ENCODE results near the gene CLDN24. TPM values are rescaled to one million over a fixed set of nuclear protein-coding genes. Genes with fewer than 3 reads are reported as not detected.

The CLDN24 gene
- polyA plus RNA-seq, 2 of the 4 experiments (the other 2 are of a cell fraction), result not detected

DNA sequence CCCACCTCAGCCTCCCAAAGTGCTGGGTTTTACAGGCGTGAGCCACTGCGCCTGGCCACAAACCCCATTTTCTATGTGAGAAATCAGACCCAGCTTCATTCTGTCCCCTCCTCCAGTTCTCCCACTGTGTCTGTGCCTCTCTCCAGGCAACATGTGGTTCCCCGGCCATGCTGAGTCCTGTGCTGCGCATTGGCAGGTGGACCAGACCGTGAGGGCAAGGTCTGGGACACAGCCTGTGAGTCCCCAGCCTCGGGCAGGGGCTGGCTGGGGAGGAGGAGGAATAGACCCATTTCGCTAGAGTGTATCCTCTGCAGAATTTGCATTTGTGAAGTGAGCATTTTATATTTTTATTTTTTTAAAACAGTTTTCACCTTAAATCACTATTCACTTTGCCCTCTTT lies 21.5 kb upstream of the CLDN24 start (continued):
- TF ChIP-seq FOSL2 (IDR thresholded peaks at IDR 0.05), result no peak
- no peak for TF ChIP-seq FOSL2 (CRISPR knock-in tag; IDR thresholded peaks at IDR 0.05)
- no peak for TF ChIP-seq EHF (CRISPR knock-in tag; IDR thresholded peaks at IDR 0.05)
- no peak for TF ChIP-seq HOXB13 (CRISPR knock-in tag; IDR thresholded peaks at IDR 0.05; ENCODE audit: low read depth)
- TF ChIP-seq, protein P1, sequence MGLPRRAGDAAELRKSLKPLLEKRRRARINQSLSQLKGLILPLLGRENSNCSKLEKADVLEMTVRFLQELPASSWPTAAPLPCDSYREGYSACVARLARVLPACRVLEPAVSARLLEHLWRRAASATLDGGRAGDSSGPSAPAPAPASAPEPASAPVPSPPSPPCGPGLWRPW (IDR thresholded peaks at IDR 0.05), result no peak
- no peak for TF ChIP-seq NPAS2 (CRISPR knock-in tag; IDR thresholded peaks at IDR 0.05; ENCODE audit: borderline replicate concordance)

DNA sequence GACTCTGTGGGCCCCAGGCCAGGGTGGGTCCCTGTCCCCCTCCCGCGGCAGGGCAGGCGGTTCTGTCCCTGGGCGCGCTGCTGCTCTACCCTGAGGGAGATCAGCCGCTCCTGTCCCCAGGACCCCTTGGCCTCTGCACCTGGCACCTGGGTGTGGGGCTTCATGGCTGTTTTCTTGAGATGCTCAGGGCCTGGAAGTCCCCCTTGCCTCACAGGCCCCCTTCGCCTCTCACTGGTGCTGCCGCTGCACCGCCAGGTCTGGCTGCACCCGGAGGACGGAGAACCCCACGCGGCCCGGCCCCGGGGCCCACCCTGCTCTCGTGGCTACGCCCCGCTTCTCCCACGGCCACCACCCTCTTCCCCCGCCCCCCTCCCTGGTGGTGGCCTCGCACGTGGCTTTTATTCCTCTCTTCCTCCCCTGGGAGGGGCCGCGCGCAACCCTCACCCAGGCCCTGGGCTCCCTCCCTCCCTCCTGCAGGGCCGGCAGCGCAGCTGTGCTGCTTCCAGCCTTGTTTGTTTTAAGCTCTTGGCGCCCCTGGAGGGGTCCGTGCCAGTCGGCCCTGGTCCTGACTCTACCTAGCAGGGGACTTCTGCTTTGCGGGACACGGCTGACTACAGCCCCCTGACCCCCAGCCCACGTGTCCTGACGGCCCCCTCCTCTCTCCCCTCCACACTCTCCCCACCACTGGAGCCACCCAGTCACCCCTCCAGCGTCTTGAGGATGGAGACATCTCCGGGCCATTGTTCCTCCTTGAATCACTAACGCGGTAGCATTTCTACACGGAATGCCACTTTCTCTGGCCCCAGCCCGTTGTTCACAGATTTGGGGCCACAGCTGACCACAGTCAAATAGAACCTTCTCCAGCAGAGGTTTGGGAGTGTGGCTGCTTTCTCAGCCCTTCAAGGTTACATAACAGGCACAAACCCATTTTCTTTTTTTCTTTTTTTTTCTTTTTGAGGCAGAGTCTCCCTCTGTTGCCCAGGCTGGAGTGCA lies 20.6 kb upstream of the CLDN24 start:
- ChIA-PET CTCF (no interaction called here), POLR2A (no interaction called here)
- FAIRE-seq (no peak), DNase-seq (ENCODE audit: low read depth in 1 of 2, low spot score in 1 of 2) (no peak), ATAC-seq (no peak)
- H3K4me1 ChIP-seq, result peaks cover 3% of the 10 kb centered on the region; the same call in 2 of the 3 replicates
- WGBS (ENCODE audit: missing lambda C conversion rate), result 87% methylated on average over 13 of the region's 40 CpGs
- H3K4me3 ChIP-seq, result no peak overlapping the region
- no peak overlapping the region for H3K4me2 ChIP-seq
- TF ChIP-seq RFX5 (IDR thresholded peaks at IDR 0.05), result no peak
- TF ChIP-seq PHF8 (IDR thresholded peaks at IDR 0.05; ENCODE audit: borderline replicate concordance, low read depth), result no peak
- no peak for TF ChIP-seq USF2 (IDR thresholded peaks at IDR 0.05)
- no peak for TF ChIP-seq NFE2L2 (conservative IDR thresholded peaks at IDR 0.05; ENCODE audit: low read length)
- H3K9me3 ChIP-seq, result no peaks in the 10 kb centered on the region
- H3K27ac ChIP-seq, result no peak overlapping the region

DNA sequence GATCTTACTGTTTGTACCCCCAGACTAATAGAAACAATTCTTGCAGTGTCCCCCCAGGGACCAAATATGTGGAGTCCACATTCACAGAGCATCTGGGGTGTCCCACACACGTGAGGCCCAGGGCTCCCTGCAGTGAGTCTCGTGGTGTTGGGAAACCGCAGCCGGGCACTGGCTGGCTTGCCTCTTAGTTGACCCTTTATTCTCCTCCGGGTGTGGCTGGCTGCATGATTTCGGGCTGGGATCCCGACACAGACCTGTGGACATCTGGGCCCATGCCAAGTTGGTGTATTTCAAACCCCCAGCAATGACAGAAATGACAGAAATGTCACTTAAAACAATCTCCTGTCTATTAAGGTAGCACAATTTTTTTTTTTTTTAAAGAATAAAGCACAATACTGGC lies 15.6 kb upstream of the CLDN24 start:
- 59% methylated on average over 7 of the region's 7 CpGs for WGBS (ENCODE audit: missing lambda C conversion rate)
- Histone ChIP-seq H3K4me1 (peaks cover 32% of the 10 kb centered on the region), H3K27ac (peak overlapping the region; percentile 10 to 13; a peak in 2 of 6 replicates), H3K9me3 (no peaks in the 10 kb centered on the region), H3K4me3 (no peak overlapping the region), H3K4me2 (0 out of 3 replicates have a peak overlapping the region, but pooled peaks have one; percentile 12)
- ChIA-PET CTCF (no interaction called here), POLR2A (no interaction called here)
- ATAC-seq (no peak), FAIRE-seq (no peak), DNase-seq (ENCODE audit: low read depth in 1 of 2, low spot score in 1 of 2) (no peak)
- TF ChIP-seq FOSL2 (IDR thresholded peaks at IDR 0.05), result no peak
- no peak for TF ChIP-seq FOSL2 (CRISPR knock-in tag; IDR thresholded peaks at IDR 0.05)
- TF ChIP-seq RFX5 (IDR thresholded peaks at IDR 0.05), result no peak
- no peak for TF ChIP-seq CHD2 (IDR thresholded peaks at IDR 0.05; ENCODE audit: low read length, partially characterized antibody)
- TF ChIP-seq, protein P2, sequence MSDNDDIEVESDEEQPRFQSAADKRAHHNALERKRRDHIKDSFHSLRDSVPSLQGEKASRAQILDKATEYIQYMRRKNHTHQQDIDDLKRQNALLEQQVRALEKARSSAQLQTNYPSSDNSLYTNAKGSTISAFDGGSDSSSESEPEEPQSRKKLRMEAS (IDR thresholded peaks at IDR 0.05), result no peak
- TF ChIP-seq NFE2L2 (conservative IDR thresholded peaks at IDR 0.05; ENCODE audit: low read length), result no peak
- no peak for TF ChIP-seq TP53 (CRISPR knock-in tag; IDR thresholded peaks at IDR 0.05)
- no peak for TF ChIP-seq CHD4 (IDR thresholded peaks at IDR 0.05; ENCODE audit: borderline replicate concordance)
- no peak for TF ChIP-seq KDM1A (IDR thresholded peaks at IDR 0.05; ENCODE audit: low read depth)
- TF ChIP-seq FOXS1 (CRISPR knock-in tag; IDR thresholded peaks at IDR 0.05), result no peak
- TF ChIP-seq GATA3 (IDR thresholded peaks at IDR 0.05; ENCODE audit: borderline replicate concordance), result no peak
- TF ChIP-seq CBX2 (IDR thresholded peaks at IDR 0.05; ENCODE audit: borderline replicate concordance, low read depth), result no peak
- TF ChIP-seq NPAS2 (CRISPR knock-in tag; IDR thresholded peaks at IDR 0.05; ENCODE audit: borderline replicate concordance), result no peak
- no peak for TF ChIP-seq JUNB (IDR thresholded peaks at IDR 0.05)
- TF ChIP-seq NR3C1 (IDR thresholded peaks at IDR 0.05), result no peak
- TF ChIP-seq JUN (IDR thresholded peaks at IDR 0.05), result no peak
- TF ChIP-seq, protein P3, sequence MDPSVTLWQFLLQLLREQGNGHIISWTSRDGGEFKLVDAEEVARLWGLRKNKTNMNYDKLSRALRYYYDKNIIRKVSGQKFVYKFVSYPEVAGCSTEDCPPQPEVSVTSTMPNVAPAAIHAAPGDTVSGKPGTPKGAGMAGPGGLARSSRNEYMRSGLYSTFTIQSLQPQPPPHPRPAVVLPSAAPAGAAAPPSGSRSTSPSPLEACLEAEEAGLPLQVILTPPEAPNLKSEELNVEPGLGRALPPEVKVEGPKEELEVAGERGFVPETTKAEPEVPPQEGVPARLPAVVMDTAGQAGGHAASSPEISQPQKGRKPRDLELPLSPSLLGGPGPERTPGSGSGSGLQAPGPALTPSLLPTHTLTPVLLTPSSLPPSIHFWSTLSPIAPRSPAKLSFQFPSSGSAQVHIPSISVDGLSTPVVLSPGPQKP (IDR thresholded peaks at IDR 0.05; ENCODE audit: low read depth, low read length), result no peak
- TF ChIP-seq ZC3H11A (IDR thresholded peaks at IDR 0.05), result no peak
